Gastrocnemius medialis (tissue), 4 donors: ENCODE data around the gene ASTN1.

Source experiments
- CTCF ChIP-seq, 5 experiments: fragments of 450-650 bp in 3 of 5; fragments of 200-600 bp in 2 of 5; sonication (generic) in 2 of 5; IDR thresholded peaks in 4 of 5; conservative IDR thresholded peaks in 1 of 5; 1 replicate in 4 of 5; 2 replicates in 1 of 5; pipeline ENCODE4 v1.5.1; 2016 to 2019; ENCODE audit warnings: antibody characterized with exemption in 5 of 5, mild to moderate bottlenecking in 3 of 5, moderate library complexity in 3 of 5
- POLR2A ChIP-seq, 2 donors: fragments of 450-650 bp; IDR thresholded peaks; one replicate each; pipeline ENCODE4 v1.6.1; 2017; ENCODE audit warnings: antibody characterized with exemption in 2 of 2, mild to moderate bottlenecking in 2 of 2, moderate library complexity in 2 of 2

- TF ChIP-seq POLR2A (IDR thresholded peaks at IDR 0.05) (no peak), CTCF (IDR thresholded peaks at IDR 0.05 in 4 of 5, conservative IDR thresholded peaks at IDR 0.05 in 1 of 5) (no peak)
These were observed 161.6 kb downstream of the ASTN1 start for GRCh38 chr1:177002891-177003290.
